ENCODE measurements around the gene GOLIM4.

GRCh38 chr3:168141405-168141998, 45.8 kb upstream of the GOLIM4 start:
- TF ChIP-seq CTCF (IDR thresholded peaks at IDR 0.05; ENCODE audit: poor library complexity, severe bottlenecking) = no peak
- no peak for TF ChIP-seq POLR2AphosphoS5 (IDR thresholded peaks at IDR 0.05)
- no peak for TF ChIP-seq EP300 (conservative IDR thresholded peaks at IDR 0.05; ENCODE audit: poor library complexity, severe bottlenecking)
- TF ChIP-seq RAD21 (conservative IDR thresholded peaks at IDR 0.05) = no peak
- no peak for TF ChIP-seq MXI1 (conservative IDR thresholded peaks at IDR 0.05; ENCODE audit: poor library complexity, severe bottlenecking)
- no peak for TF ChIP-seq SMC3 (conservative IDR thresholded peaks at IDR 0.05; ENCODE audit: poor library complexity)
- TF ChIP-seq EZH2 (IDR thresholded peaks at IDR 0.05; ENCODE audit: borderline replicate concordance, insufficient read depth, low read length, poor library complexity, severe bottlenecking) = no peak

Data from neural cell (in vitro differentiated cells).